ENCODE measurements around the gene CAMTA1. TPM values are rescaled to one million over a fixed set of nuclear protein-coding genes. Genes with fewer than 3 reads are reported as not detected.

The CAMTA1 gene
- total and polyA plus RNA-seq, 8 donors: 42.8 to 213 (median 118) TPM

DNA sequence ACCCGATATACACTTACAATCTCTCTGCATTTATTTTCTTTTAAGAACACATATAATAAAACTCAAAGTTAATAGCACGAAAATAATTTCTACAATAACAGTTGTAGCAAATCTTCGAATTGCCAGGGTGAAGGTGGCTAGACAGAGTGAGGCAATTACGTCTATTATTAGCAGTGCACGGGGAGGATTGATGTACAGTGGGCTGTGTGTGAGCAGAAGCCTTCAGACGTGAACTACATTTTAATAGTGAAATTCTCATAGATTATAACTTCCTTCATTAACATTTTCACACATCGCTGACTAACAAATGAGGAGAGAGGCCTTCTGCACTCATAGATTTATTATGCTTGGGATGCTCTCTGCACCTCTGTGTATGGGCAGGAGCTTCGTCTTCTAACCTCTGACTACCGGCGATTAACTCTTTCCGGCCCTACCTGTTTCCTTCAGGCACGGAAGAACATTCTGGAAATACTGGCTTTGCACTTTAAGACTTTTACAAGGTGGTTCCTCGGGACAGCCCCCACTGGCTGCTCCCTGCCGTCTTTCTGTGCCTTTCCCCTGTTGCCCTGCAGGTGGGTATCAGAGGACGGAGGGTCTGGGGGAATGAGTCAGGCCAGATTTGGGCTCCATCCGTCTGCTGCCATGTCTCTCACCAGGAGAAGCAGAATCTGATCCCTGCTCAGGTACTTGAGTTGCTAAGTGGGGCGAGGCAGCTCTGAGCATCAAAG lies 200.5 kb downstream of the CAMTA1 start:
- no peak overlapping the region for H3K27ac ChIP-seq
- no peaks in the 10 kb centered on the region for H3K36me3 ChIP-seq
- peaks cover 0 to 15% (median 4%) of the 10 kb centered on the region in 3 donors for H3K27me3 ChIP-seq
- TF ChIP-seq POLR2A (IDR thresholded peaks at IDR 0.05) (no peak), EP300 (IDR thresholded peaks at IDR 0.05) (no peak), POLR2AphosphoS5 (IDR thresholded peaks at IDR 0.05) (no peak)
- H3K9me3 ChIP-seq: peaks cover 0 to 6% (median 0%) of the 10 kb centered on the region in 4 donors
- no peaks in the 10 kb centered on the region for H3K4me1 ChIP-seq
- intact Hi-C loops (cut with DNase I; ENCODE audit: low total_unique reads): no loop called here
- H3K4me3 ChIP-seq: no peak overlapping the region
- 76 to 84% (median 80%) methylated on average over 17 of the region's 17 CpGs for whole genome bisulfite sequencing, 5 donors
- no peak for DNase-seq

DNA sequence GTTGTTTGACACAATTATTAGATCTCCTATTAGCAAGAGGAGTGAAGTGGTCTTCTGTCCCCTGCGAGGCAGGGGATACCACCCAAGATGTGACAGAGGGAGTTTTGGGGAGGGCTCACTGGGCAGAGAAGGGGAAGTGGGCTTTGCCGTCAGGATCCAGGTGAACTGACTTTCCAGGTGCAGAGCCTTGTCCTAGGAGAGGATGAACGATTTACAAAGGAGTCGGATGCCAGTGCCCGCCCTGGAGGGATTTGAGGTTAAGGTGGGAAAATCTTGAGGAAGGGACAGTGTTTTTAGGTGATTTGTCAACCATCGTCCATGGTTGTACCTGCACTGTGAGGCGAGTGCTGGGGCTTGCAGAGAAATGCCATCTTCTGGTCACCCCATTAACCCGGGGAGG lies 201.0 kb downstream of the CAMTA1 start:
- H3K4me3 ChIP-seq: no peak overlapping the region
- intact Hi-C loops (cut with DNase I; ENCODE audit: low total_unique reads): no loop called here
- H3K9me3 ChIP-seq: peaks cover 0 to 6% (median 0%) of the 10 kb centered on the region in 4 donors
- no peaks in the 10 kb centered on the region for H3K4me1 ChIP-seq
- no peaks in the 10 kb centered on the region for H3K36me3 ChIP-seq
- 86 to 91% (median 89%) methylated on average over 7 to 8 of the region's 8 CpGs for WGBS, 5 donors
- H3K27ac ChIP-seq: no peak overlapping the region
- H3K27me3 ChIP-seq: peaks cover 0 to 15% (median 4%) of the 10 kb centered on the region in 3 donors
- DNase-seq: no peak
- TF ChIP-seq POLR2AphosphoS5 (IDR thresholded peaks at IDR 0.05): no peak
- TF ChIP-seq EP300 (IDR thresholded peaks at IDR 0.05): no peak
- TF ChIP-seq, protein P1, sequence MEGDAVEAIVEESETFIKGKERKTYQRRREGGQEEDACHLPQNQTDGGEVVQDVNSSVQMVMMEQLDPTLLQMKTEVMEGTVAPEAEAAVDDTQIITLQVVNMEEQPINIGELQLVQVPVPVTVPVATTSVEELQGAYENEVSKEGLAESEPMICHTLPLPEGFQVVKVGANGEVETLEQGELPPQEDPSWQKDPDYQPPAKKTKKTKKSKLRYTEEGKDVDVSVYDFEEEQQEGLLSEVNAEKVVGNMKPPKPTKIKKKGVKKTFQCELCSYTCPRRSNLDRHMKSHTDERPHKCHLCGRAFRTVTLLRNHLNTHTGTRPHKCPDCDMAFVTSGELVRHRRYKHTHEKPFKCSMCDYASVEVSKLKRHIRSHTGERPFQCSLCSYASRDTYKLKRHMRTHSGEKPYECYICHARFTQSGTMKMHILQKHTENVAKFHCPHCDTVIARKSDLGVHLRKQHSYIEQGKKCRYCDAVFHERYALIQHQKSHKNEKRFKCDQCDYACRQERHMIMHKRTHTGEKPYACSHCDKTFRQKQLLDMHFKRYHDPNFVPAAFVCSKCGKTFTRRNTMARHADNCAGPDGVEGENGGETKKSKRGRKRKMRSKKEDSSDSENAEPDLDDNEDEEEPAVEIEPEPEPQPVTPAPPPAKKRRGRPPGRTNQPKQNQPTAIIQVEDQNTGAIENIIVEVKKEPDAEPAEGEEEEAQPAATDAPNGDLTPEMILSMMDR (IDR thresholded peaks at IDR 0.05): no peak

DNA sequence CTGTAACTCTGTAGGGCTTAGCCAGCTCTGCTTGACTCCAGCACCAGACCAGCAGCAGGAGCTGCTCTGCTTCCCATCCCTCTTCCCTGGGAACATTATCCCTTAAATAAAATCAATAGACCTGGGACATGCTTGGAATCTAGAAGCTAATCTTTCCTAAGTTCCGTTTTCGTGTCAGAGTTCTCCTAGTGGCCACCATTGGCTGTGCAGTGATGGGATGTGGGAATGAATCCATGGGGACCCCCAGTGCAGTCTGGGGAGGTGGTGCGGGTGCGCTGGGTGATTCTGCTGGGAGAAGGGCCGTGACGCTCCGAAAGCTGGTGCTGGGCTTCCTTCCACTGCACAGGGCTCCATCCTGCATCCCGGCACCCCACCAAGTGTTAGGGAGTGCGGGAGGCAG lies 202.7 kb downstream of the CAMTA1 start:
- no peaks in the 10 kb centered on the region for H3K36me3 ChIP-seq
- intact Hi-C loops (cut with DNase I; ENCODE audit: low total_unique reads): no loop called here
- TF ChIP-seq, protein P1 (IDR thresholded peaks at IDR 0.05): no peak
- TF ChIP-seq POLR2AphosphoS5 (IDR thresholded peaks at IDR 0.05) (no peak), EP300 (IDR thresholded peaks at IDR 0.05) (no peak), POLR2A (IDR thresholded peaks at IDR 0.05) (no peak)
- no peaks in the 10 kb centered on the region for H3K4me1 ChIP-seq
- H3K4me3 ChIP-seq: no peak overlapping the region
- H3K9me3 ChIP-seq: peaks cover 0 to 6% (median 0%) of the 10 kb centered on the region in 4 donors
- peaks cover 0 to 15% (median 4%) of the 10 kb centered on the region in 3 donors for H3K27me3 ChIP-seq
- H3K27ac ChIP-seq: no peak overlapping the region
- WGBS, 5 donors: 80 to 88% (median 84%) methylated on average over 8 to 9 of the region's 9 CpGs
- no peak for DNase-seq

DNA sequence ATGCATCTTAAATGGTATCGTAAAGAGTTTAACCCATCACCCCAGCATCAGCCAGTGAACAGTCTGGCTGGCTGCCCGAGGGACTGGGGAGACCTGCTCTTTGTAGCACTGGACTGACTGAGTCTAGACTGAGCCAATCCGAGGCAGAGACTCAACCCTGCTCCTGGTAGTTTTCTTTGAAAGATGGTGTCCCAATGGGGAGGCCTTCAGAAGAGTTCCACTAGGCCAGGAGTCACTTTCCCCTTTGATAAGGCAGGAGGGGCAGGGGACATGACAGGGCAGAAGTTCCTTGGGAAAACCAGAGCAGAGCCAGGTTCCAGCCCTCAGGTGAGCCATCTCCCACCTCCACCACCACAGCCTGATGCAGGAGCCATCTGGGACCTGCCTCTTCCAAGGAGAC lies 203.5 kb downstream of the CAMTA1 start:
- no peak overlapping the region for H3K27ac ChIP-seq
- H3K36me3 ChIP-seq: no peaks in the 10 kb centered on the region
- no peak for DNase-seq
- peaks cover 0 to 6% (median 0%) of the 10 kb centered on the region in 4 donors for H3K9me3 ChIP-seq
- H3K4me3 ChIP-seq: no peak overlapping the region
- WGBS, 5 donors: 72 to 91% (median 77%) methylated on average over 3 of the region's 3 CpGs
- peaks cover 0 to 15% (median 4%) of the 10 kb centered on the region in 3 donors for H3K27me3 ChIP-seq
- H3K4me1 ChIP-seq: no peaks in the 10 kb centered on the region
- TF ChIP-seq POLR2AphosphoS5 (IDR thresholded peaks at IDR 0.05) (no peak), POLR2A (IDR thresholded peaks at IDR 0.05) (no peak), EP300 (IDR thresholded peaks at IDR 0.05) (no peak)
- TF ChIP-seq, protein P1 (IDR thresholded peaks at IDR 0.05): no peak
- intact Hi-C loops (cut with DNase I; ENCODE audit: low total_unique reads): no loop called here

All from stomach (tissue), 9 donors.